K562 (cell line): ENCODE measurements around the gene WDR55. TPM values are rescaled to one million over a fixed set of nuclear protein-coding genes. Genes with fewer than 3 reads are reported as not detected.

Experiments
- CBFB ChIP-seq: sonication (generic); formaldehyde crosslinking; IDR thresholded peaks from 2 replicates; pipeline ENCODE4 v1.4.0; 2020; ENCODE audit warnings: mild to moderate bottlenecking, missing genetic modification reagents
- FOXK2 ChIP-seq, 2 experiments: fragments of 450-650 bp; IDR thresholded peaks in 1 of 2; conservative IDR thresholded peaks in 1 of 2; 2 replicates each; pipeline ENCODE4 v1.6.1; 2016; ENCODE audit warnings: low read depth in 2 of 2, mild to moderate bottlenecking in 1 of 2
- GTF2B ChIP-seq: IDR thresholded peaks from 2 replicates; pipeline ENCODE4 v1.6.1; 2011; ENCODE audit not compliant: insufficient read length; ENCODE audit errors: extremely low read depth
- HMG20B ChIP-seq: fragments of 250-450 bp; sonication (Bioruptor Pico); IDR thresholded peaks from 2 replicates; pipeline ENCODE4 v1.5.0; 2021; ENCODE audit warnings: mild to moderate bottlenecking
- HOMEZ ChIP-seq: fragments of 250-450 bp; sonication (Bioruptor Pico); IDR thresholded peaks from 2 replicates; pipeline ENCODE4 v1.4.0; 2020; ENCODE audit warnings: mild to moderate bottlenecking, moderate library complexity
- KLF16 ChIP-seq: IDR thresholded peaks from 2 replicates; pipeline ENCODE4 v1.6.1; 2016; ENCODE audit warnings: antibody characterized with exemption
- MCM3 ChIP-seq: fragments of 450-650 bp; IDR thresholded peaks from 2 replicates; pipeline ENCODE4 v1.6.1; 2016
- MECOM ChIP-seq: fragments of 250-450 bp; sonication (Bioruptor Pico); IDR thresholded peaks from 2 replicates; pipeline ENCODE4 v1.8.0; 2022; ENCODE audit warnings: inconsistent platforms
- MED1 ChIP-seq: sonication (generic); formaldehyde crosslinking; IDR thresholded peaks from 2 replicates; pipeline ENCODE4 v1.8.1; 2023; ENCODE audit warnings: missing genetic modification reagents, borderline replicate concordance
- MYBL2 ChIP-seq, 2 experiments: fragments of 450-650 bp in 1 of 2; sonication (generic) in 1 of 2; formaldehyde crosslinking in 1 of 2; IDR thresholded peaks; 2 replicates each; pipeline versions ENCODE4 v1.6.1 to v1.8.1; 2017 to 2022; ENCODE audit warnings: borderline replicate concordance in 1 of 2, inconsistent platforms in 1 of 2, low read depth in 1 of 2, mild to moderate bottlenecking in 1 of 2, missing genetic modification reagents in 1 of 2, moderate library complexity in 1 of 2
- NCOA6 ChIP-seq: fragments of 450-650 bp; IDR thresholded peaks from 2 replicates; pipeline ENCODE4 v1.6.1; 2017; ENCODE audit warnings: mild to moderate bottlenecking
- NFATC3 ChIP-seq: fragments of 450-650 bp; IDR thresholded peaks from 2 replicates; pipeline ENCODE4 v1.6.1; 2017; ENCODE audit warnings: mild to moderate bottlenecking
- NFYB ChIP-seq: IDR thresholded peaks from 2 replicates; pipeline ENCODE4 v1.6.1; 2011; ENCODE audit warnings: mild to moderate bottlenecking, moderate library complexity; ENCODE audit not compliant: insufficient read length; ENCODE audit errors: extremely low read depth
- NR1H2 ChIP-seq: sonication (generic); formaldehyde crosslinking; IDR thresholded peaks from 2 replicates; pipeline ENCODE4 v1.4.0; 2020; ENCODE audit warnings: mild to moderate bottlenecking, missing genetic modification reagents
- NR2F6 ChIP-seq: fragments of 450-650 bp; formaldehyde crosslinking; IDR thresholded peaks from 2 replicates; pipeline ENCODE4 v1.4.0; 2020; ENCODE audit warnings: mild to moderate bottlenecking
- PHB ChIP-seq: fragments of 250-450 bp; sonication (Bioruptor Pico); IDR thresholded peaks from 2 replicates; pipeline ENCODE4 v1.5.0; 2021
- PHF21A ChIP-seq: fragments of 450-650 bp; IDR thresholded peaks from 2 replicates; pipeline ENCODE4 v1.6.1; 2017; ENCODE audit warnings: low read depth, borderline replicate concordance
- POLR2AphosphoS2 ChIP-seq: IDR thresholded peaks from 2 replicates; pipeline ENCODE4 v1.6.1; 2012; ENCODE audit warnings: low read length, improper control_type of control experiment
- RBM14 ChIP-seq: fragments of 200-400 bp; formaldehyde crosslinking; IDR thresholded peaks from 2 replicates; pipeline ENCODE4 v1.6.1; 2018; ENCODE audit warnings: low read depth, mild to moderate bottlenecking, low read length, moderate library complexity, borderline replicate concordance; ENCODE audit not compliant: insufficient read depth
- TAF1 ChIP-seq: IDR thresholded peaks from 2 replicates; pipeline ENCODE4 v1.6.1; 2011; ENCODE audit warnings: mild to moderate bottlenecking, low read length, moderate library complexity; ENCODE audit not compliant: insufficient read depth, control insufficient read depth, severe bottlenecking; ENCODE audit errors: extremely low read depth
- TCFL5 ChIP-seq: fragments of 250-450 bp; sonication (Bioruptor Pico); conservative IDR thresholded peaks from 2 replicates; pipeline ENCODE4 v1.6.1; 2021; ENCODE audit warnings: mild to moderate bottlenecking, moderate library complexity, matching md5 sums
- TGIF2 ChIP-seq: sonication (generic); formaldehyde crosslinking; IDR thresholded peaks from 2 replicates; pipeline ENCODE4 v1.8.1; 2022; ENCODE audit warnings: mild to moderate bottlenecking, missing genetic modification reagents, moderate library complexity
- USF1 ChIP-seq: sonication (generic); formaldehyde crosslinking; IDR thresholded peaks from 2 replicates; pipeline ENCODE4 v1.9.0; 2022; ENCODE audit warnings: mild to moderate bottlenecking, missing genetic modification reagents
- ZNF165 ChIP-seq: fragments of 250-450 bp; sonication (Bioruptor Pico); IDR thresholded peaks from 2 replicates; pipeline ENCODE4 v1.4.0; 2020; ENCODE audit warnings: borderline replicate concordance
- ZSCAN32 ChIP-seq: fragments of 450-650 bp; formaldehyde crosslinking; IDR thresholded peaks from 2 replicates; pipeline ENCODE4 v1.4.0; 2020; ENCODE audit warnings: mild to moderate bottlenecking, moderate library complexity
- polyA plus RNA-seq, 8 experiments: library from polyadenylated mRNA; depleted of rRNA in 4 of 8; stranded (reverse) in 5 of 8; unstranded in 3 of 8; fragments of >200 nt; fragmentation: Nextera tagmentation in 2 of 8; fragmentation: Illumina TruSeq in 1 of 8; extraction: Ambion mirVana in 2 of 8; extraction: Trizol in 1 of 8; gene quantifications; 2 replicates each; pipeline versions ENCODE4 v1.2.1 to v1.2.3, GENCODE V29; 2011 to 2014; ENCODE audit warnings: inconsistent platforms in 1 of 8, missing spikeins in 1 of 8
- total RNA-seq, 7 experiments: library from RNA; depleted of rRNA in 6 of 7; stranded (reverse); fragments of >200 nt in 6 of 7; fragmentation: Illumina TruSeq in 2 of 7; extraction: Trizol in 2 of 7; gene quantifications; 2 replicates each; pipeline versions ENCODE4 v1.2.1 to v1.2.3, GENCODE V29; 2011 to 2021; ENCODE audit warnings: low replicate concordance in 1 of 7

The WDR55 gene
- total and polyA plus RNA-seq, 9 of the 15 experiments (the other 6 are each of a cell fraction or from before 2014, with no cell fraction given): 5.2 to 45.0 (median 29.3) TPM

- TF ChIP-seq MECOM (CRISPR knock-in tag) (peak; percentile 94), FOXK2 (conservative IDR thresholded peaks at IDR 0.05 in 1 of 2, IDR thresholded peaks at IDR 0.05 in 1 of 2; ENCODE audit: low read depth in 2 of 2) (peak; percentile 50 to 63), ZSCAN32 (no peak), TGIF2 (CRISPR knock-in tag) (no peak; the same call in 1 of the 2 replicates), NR1H2 (CRISPR knock-in tag) (no peak), MED1 (no peak), NFATC3 (peak; percentile 54; the same call in 1 of the 2 replicates), MCM3 (no peak), USF1 (CRISPR knock-in tag) (no peak), KLF16 (no peak), GTF2B (no peak), PHB (CRISPR knock-in tag) (no peak), CBFB (CRISPR knock-in tag) (no peak), NR2F6 (no peak), ZNF165 (CRISPR knock-in tag) (no peak), TAF1 (peak; percentile 59), TCFL5 (CRISPR knock-in tag) (no peak), POLR2AphosphoS2 (no peak), HOMEZ (CRISPR knock-in tag) (no peak), NCOA6 (no peak), RBM14 (no peak), NFYB (no peak), HMG20B (CRISPR knock-in tag) (no peak), PHF21A (peak; percentile 48; the same call in 1 of the 2 replicates), MYBL2 (IDR thresholded peaks at IDR 0.05; ENCODE audit: low read depth) (no peak; the same call in 1 of the 2 replicates), MYBL2 (CRISPR knock-in tag; IDR thresholded peaks at IDR 0.05; ENCODE audit: borderline replicate concordance) (no peak)
Measured at GRCh38 chr5:140710899-140711552, 46.3 kb downstream of the WDR55 start (continued).
